NT2/D1 (cell line): Measurements from ENCODE around the gene DOCK8.

ENCODE experiments used
- SUZ12 ChIP-seq: IDR thresholded peaks from 2 replicates; pipeline ENCODE4 v1.6.1; 2011; ENCODE audit not compliant: insufficient read length, insufficient read depth; ENCODE audit errors: extremely low read depth
- YY1 ChIP-seq: IDR thresholded peaks from 2 replicates; pipeline ENCODE4 v1.6.1; 2011; ENCODE audit not compliant: insufficient read length, insufficient read depth

DNA sequence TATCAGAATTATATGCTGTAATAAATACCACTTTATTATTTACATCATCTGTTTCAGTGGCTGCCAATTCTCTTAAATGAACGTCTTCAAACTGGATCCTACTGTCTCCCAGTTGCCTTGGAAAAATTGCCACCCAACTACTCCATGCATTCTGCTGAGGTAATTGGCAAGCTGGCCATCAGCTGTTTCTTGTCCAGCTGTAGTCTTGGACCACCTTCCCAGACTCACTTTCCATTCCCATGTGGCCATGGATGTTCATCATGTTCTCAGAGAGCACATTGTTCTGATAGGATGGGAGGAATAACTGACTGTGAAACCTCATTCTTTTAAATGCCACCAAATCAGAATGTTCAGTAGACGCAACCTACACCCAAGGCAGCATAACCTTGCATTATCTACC, 157.5 kb downstream of the DOCK8 start:
- TF ChIP-seq SUZ12 (no peak), YY1 (no peak)
